ENCODE data around the gene NDUFS5.
"Not testable (repeated sequence)": the region's sequence is repeated elsewhere in the genome, so short reads cannot be mapped to it uniquely, and the experiment has no call there.

The NDUFS5 gene

DNA sequence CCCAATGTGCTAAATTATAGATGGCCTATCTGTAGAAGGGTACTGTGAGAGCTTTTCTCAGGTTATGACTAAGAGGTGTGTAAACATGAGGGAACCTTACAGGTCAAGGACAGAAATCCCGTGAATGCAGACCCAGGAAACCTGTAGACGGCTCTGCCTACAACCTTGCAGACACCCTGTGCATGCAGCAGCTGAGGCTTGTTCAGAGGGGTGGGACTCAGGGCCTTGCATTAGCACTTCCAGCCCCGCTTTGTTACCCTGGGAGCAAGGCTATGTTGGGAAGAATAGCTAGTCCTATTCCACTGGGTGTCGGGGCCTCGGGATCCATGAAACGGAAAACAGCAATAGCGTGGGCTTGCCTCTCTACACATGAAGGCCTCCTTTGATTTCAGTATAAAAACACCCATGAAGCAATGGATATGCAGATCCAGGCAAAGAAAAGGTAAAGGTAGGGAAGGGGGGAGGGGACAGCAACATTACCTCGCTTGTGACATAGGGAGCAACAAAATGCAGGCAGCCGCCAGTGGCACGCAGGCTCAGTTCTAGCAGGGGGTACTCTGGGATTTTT is 9.5 kb upstream of the NDUFS5 start:
- DNase-seq (ENCODE audit: low spot score) = no peak

DNA sequence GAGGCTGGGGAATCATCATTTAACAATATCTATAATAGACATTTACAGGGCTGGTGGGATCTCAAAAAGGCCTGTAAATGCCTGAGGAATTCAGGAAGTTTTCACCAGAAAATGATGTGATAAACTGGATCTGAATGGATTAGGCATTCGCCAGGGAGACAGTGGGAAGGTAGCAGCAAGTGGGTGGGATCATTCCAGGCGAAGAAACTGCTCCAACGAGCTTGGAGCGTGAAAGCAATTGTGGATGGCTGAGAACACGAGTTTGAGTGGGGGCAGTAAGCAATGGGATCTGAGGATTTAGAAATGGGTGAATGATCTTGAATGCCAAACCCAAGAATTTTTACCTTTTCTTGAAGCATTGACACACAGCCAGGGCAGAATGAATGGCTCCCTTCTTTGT is 8.9 kb upstream of the NDUFS5 start:
- no peak for DNase-seq (ENCODE audit: low spot score)

DNA sequence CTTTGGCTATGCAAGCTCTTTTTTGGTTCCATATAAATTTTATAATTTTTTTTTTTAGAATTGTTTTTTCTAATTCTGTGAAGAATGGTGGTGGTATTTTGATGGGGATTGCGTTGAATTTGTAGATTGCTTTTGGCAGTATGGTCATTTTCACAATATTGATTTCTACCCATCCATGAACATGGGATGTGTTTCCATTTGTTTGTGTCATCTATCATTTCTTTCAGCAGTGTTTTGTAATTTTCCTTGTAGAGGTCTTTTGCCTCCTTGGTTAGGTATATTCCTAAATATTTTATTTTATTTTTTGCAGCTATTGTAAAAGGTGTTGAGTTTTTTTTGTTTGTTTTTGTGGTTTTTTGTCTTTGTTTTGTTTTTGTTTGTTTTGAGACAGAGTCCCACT is 5.7 kb upstream of the NDUFS5 start:
- DNase-seq (ENCODE audit: low spot score) = not testable (repeated sequence)

DNA sequence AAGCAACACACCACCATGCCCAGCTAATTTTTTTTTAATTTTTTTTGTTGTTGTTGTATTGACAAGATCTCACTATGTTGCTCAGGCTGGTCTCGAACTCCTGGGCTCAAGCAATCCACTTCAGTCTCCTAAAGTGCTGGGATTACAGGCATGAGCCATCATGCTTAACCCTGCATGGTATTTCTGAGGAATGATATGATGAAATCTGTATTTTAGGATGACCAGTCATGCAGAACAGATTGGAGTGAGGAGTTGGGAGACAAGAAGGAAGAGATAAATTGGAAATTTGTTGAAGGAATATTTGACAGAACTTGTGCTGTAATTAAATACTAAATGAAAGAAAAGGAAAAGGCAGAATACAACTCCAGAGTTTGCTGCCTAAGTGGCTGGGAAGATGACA is 4.7 kb upstream of the NDUFS5 start:
- no peak for DNase-seq (ENCODE audit: low spot score)

DNA sequence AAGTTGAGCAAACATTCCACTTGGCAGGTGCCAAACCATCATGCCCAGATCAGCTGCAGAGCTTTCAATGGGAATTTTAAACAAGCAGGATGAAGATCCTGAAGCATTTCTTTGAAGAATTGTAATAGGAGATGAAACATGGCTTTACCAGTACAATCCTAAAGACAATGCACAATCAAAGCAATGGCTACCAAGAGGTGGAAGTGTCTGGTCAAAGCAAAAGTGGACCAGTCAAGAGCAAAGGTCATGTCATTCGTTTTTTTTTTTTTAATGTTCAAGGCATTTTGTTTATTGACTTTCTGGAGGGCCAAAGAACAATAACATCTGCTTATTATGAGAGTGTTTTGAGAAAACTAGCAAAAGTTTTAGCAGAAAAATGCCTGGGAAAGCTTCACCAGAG is 3.0 kb upstream of the NDUFS5 start:
- DNase-seq (ENCODE audit: low spot score) = no peak

DNA sequence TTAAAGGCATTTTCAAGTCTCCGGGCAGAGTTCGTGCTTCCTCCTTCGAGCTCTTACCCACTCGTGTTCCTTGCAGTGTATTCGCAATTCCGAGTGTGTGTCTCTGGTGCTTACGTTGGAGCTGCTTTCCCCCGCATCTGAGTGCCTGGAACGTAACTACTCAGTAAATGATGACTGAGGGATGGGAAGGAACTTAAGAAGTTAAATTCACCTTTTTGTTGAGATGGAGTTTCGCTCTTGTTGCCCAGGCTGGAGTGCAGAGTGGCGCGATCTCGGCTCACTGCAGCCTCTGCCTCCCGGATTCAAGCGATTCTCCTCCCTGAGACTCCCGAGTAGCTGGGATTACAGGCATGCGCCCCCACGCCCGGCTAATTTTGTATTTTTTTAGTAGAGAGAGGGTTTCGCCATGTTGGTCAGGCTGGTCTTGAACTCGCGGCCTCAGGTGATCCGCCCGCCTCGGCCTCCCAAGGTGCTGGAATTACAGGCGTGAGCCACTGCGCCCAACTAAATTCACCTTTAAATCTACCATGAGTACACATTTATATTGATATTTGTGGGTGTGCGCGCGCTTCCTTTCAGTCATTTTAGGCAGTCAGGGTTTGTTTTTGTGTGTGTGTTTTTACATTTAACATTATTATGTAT is 837 bp downstream of the NDUFS5 start:
- no peak for DNase-seq (ENCODE audit: low spot score)

DNA sequence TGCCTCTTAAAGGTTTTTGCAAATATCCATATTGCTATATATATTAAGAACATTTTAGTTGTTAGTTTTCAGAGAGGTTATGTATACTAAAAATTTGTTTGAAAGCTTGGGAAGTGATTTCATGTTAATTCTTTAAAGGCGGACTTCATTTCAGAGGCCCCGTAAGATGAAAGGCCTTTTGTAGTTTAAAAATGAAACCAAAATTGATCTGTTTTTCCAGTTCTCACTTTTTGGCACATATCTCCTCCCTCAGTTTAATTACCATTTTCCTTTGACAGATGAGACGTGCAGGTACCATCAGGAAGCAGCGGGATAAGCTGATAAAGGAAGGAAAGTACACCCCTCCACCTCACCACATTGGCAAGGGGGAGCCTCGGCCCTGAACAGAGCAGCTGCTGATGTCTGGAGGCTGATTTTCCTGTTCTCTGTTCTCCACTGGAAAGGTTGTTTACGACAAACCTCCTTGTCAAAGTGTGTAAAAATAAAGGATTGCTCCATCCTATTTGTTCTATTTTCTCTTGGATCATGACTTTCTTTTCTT is 8.0 kb downstream of the NDUFS5 start:
- no peak for DNase-seq (ENCODE audit: low spot score)

DNA sequence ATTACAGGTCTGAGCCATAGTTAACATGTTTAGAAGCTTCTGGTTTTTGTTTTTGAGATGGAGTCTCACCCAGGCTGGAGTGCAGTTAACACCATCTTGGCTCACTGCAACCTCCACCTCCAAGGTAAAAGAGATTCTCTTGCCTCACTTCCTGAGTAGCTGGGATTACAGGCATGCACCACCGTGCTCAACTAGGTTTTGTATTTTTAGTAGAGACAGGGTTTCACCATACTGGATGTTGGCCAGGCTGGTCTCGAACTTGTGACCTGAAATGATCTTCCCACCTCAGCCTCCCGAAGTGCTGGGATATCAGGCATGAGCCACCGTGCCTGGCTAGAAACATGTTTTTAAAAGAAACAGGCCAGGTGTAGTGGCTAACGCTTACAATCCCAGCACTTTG is 10.5 kb downstream of the NDUFS5 start:
- DNase-seq (ENCODE audit: low spot score) = no peak

DNA sequence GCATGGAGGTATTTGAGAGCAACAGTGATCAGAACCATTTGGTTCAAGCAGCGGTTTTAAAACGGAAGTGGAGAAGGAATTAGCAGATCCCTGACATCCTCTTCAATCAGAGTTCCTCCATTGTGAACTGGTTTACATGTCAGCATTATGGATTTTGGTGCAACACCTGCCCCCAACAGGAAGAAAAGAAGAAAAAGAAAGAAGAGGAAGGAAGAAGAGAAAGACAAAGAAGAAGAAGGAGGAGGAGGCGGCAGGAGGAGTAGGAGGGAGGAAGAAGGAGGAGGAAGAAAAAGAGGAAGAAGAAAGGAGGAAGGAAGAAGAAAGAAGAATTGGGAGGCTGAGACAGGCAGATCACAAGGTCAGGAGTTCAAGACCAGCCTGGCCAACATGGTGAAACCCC is 17.4 kb downstream of the NDUFS5 start:
- DNase-seq (ENCODE audit: low spot score) = no peak

DNA sequence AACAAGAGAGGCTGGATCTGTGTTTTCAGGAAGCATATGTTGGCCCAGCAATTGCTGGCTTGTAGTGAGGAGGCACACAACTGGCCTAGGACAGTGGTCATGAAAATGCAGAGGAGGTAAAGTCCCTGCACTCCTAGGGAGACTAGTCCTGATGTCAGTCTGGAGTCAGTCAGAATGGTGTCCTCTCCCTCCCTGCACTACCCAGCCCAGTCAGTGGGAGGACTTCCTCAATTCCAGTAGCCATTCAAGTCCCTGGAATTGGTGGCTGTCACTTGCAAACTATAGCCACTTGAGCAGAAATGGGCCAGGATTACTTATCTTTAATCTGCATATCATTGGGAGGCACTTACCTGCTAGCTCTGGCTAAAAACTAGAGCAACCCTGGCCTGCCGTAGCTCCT is 18.6 kb downstream of the NDUFS5 start:
- no peak for DNase-seq (ENCODE audit: low spot score)

DNA sequence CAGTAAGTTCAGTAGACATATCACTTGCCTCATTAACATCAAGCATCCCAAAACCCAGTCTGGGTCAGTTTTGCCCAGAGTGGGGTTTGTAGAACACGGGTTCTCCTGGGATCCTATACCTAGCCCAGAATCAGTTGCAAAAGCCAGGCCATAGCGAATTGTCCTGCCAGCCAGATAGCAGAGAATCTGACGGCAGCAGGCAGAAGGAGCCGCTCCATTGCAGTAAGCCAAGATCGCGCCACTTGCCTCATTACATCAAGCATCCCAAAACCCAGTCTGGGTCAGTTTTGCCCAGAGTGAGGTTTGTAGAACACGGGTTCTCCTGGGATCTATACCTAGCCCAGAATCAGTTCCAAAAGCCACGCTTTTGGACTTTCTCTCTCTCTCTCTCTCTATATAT is 19.1 kb downstream of the NDUFS5 start:
- DNase-seq (ENCODE audit: low spot score) = no peak

DNA sequence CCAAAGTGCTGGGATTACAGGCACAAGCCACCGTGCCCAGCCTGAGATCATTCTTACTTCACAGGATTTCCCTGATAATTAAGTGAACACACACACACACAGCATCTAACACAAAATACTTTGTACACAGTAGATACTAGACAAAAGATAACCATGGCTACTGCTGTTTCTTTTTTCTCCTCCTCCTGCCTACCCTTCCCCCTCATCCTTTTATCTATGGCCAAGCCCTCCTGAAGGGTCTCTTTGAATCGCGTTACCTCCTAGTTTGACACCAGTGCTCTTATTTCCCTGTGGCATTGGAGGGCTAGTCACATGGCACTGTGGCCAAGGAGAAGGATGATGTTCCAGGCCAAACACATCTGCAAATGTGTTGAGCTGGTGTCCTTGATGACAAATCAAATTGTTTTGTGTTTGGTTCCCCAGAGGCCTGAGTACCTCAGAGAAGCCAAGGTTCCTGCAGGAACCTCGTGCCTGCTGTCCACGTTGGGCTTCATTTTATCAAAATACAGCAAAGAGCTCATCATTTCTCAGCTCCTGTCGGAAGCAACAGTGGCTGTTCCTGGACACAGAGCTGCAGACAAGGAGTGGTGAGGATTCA is 20.6 kb downstream of the NDUFS5 start:
- no peak for DNase-seq (ENCODE audit: low spot score)

DNA sequence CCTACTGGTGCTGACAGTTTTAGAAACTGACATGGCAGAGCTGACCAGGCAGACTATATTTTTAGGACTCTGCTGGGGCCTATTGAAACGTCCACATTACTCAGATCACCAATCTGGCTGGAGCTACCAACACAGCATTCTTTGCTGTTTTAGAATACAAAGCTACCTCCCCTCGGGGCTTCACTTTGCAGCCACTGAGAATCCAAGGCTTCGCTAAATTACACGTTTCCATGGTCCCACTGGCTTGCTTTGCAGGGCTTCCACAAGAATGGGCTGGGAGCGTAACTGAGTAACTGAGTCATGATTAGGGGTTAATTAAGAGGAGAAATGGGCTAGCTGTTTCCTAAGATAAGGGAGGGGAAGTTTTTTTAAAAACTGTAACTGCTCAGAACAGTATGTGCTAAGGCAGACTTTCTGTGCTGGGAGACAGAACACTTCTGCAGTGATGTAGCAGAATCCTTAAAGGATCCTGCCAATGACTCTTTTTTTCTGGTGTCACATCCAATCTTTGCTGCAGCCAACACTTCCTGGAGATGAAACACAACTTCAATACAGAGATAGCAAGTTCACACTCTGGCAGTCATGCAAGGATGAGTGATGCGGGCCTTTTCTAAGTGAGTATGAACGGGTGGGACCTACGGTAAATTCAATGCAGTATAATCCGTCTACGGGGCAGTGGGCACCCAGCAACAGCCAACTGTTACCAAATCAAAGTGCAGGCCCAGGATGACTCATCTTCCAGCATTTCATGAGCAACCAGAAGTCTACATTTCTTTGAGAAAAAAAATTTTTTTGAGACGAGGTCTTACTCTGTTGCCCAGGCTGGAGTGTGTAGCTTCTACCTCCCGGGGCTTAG is 21.5 kb downstream of the NDUFS5 start:
- DNase-seq (ENCODE audit: low spot score) = peak; percentile 63

DNA sequence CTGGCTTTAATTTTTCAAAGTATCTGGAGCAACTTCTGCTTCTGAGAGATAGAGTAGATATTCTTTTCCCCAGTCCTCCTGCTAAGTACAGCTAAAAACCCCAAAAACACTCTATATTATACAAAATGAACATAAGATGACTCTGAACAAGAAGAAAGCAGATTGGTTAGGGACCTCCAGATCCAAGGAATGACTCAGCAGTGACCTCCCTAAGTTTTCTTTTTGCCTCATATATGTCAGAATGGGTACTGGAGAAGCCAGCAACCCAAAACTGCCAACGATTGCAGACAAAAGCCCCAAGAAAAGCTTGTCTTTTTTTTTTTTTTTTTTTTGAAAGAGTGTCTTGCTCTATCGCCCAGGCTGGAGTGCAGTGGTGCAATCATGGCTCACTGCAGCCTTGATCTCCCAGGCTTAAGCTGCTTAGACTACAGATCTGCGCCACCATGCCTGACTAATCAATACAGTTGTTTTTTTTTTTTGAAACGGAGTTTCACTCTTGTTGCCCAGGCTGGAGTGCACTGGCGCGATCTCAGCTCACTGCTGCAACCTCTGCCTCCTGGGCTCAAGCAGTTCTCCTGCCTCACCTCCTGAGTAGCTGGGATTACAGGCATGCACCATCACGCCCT is 22.7 kb downstream of the NDUFS5 start:
- DNase-seq (ENCODE audit: low spot score) = no peak

DNA sequence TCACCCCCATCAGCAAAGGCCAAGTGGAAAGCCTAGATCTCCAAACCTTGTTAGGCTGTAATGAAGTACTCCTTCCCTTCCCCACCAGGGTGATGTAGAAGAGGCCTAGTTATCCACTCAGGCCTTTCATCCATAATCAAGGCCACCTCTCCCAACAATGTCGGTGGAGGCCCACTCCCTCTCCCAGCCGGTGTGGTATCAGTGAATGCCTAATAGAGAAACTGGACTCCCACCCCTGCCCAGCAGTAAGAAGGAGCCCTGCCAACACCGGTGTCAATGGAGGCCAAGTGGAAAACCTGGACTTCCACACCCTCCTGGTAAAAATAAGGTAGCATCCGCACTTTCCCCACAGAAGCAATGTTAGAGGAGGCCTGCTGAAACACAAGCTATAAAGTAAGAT is 23.9 kb downstream of the NDUFS5 start:
- no peak for DNase-seq (ENCODE audit: low spot score)

DNA sequence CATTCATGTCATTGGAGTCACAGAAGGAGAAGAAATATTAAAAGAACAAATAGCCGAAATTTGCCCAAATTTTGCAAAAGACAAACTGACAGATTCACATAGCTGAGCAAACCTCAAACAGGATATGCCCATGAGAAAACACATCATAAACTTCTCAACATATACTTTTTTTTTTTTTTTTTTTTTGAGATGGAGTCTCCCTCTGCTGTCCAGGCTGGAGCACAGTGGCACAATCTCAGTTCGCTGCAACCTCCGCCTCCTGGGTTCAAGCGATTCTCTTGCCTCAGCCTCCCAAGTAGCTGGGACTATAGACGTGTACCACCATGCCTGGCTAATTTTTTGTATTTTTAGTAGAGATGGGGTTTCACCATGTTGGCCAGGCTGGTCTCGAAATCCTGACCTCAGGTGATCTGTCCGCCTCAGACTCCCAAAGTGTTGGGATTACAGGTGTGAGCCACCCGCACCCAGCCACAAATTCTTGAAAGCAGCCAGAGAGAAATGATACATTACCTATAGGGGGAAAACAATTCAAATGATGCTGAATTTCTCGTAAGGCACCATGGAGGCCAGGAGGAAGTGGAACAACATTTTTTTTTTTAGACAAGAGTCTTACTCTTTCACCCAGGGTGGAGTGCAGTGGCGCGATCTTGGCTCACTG is 25.2 kb downstream of the NDUFS5 start:
- DNase-seq (ENCODE audit: low spot score) = not testable (repeated sequence)

DNA sequence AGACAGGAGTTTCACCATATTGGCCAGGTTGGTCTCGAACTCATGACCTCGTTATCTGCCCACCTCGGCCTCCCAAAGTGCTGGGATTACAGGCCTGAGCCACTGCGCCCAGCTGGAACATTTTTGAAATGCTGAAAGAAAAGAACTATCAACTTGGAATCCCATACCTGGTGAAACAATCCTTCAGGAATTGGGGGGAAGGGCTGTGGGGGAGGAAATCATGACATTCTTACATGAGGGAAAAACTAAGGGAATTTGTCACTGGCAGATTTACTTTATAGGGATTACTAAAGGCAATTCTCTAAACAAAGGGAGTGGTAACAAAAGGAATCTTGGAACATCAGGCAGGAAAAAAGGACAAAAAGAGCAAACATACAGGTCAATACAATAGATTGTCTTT is 25.8 kb downstream of the NDUFS5 start:
- no peak for DNase-seq (ENCODE audit: low spot score)

DNA sequence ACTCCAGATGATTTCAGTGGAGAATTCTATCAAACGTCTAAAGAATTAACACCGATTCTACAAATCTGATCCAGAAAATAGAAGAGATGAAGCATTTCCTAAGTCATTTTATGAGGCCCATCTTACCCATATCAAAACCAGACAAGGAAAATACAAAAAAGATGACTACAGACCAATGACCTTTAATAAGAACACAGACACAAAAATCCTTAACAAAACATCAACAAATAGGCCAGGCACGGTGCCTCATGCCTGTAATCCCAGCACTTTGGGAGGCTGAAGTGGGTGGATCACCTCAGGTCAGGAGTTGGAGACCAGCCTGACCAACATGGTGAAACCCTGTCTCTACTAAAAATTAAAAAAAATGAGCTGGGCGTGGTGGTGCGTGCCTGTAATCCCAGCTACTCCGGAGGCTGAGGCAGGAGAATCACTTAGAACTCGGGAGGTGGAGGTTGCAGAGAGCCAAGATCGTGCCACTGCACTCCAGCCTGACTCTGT is 29.1 kb downstream of the NDUFS5 start:
- not testable (repeated sequence) for DNase-seq (ENCODE audit: low spot score)

DNA sequence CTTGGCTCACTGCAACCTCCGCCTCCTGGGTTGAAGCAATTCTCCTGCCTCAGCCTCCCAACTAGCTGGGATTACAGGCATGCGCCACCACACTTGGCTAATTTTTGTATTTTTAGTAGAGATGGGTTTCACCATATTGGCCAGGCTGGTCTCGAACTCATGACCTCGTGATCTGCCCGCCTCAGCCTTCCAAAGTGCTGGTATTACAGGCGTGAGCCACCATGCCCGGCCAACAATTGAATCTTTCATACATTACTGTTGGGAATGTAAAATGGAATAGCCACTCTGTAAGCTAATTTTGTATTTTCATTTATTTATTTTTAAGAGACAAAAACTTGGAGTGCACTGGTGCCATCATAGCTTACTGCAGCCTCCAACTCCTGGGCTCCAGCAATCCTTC is 35.4 kb downstream of the NDUFS5 start:
- DNase-seq (ENCODE audit: low spot score) = not testable (repeated sequence)

DNA sequence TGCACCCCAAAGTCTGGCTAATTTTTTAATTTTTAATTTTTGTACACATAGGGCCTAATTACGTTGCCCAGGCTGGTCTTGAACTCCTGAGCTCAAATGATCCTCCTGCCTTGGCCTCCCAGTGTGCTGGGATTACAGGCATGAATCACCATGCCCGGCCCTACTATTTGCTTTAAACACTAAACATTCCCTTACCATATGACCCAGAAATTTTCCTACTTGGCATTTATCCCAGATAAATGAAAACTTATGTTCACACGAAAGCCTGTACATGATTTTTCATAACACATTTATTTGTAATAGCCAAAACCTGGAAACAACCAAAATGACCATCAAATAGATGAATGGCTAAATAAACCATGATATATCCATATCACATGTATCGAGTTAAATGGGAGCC is 35.8 kb downstream of the NDUFS5 start:
- no peak for DNase-seq (ENCODE audit: low spot score)

DNA sequence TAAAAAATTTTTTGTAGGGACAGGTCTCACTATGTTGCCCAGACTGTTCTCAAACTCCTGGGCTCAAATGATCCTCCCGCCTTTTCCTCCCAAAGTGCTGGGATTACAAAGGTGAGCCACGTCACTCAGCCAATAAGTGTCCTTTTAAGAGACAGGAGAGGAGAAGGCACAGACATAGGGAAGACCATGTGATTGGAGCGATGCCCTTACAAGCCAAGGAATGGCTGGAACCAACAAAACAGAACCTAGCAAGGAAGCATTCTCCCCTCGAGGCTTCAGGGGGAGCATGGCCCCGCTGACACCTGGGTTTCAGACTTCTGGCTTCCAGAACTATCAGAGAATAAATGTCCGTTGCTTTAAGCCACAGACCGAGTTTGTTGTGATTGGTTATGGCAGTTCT is 37.0 kb downstream of the NDUFS5 start:
- no peak for DNase-seq (ENCODE audit: low spot score)

DNA sequence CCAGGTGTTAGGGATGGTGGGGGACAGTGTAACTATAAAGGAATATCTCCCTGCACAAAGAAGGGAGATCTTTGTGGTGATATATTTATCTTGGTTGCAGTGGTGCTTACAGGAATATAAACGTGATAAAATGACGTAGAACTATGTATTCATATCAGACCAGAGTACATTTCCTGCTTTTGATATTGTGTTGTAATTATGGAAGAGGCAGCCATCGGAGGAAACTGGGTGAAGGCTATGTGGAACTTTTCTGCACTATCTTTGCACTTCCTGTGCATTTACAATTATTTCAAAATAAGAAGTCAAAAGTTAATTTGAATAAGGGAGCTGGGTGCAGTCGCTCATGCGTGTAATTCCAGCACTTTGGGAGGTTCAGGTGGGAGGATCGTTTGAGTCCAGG is 37.6 kb downstream of the NDUFS5 start:
- no peak for DNase-seq (ENCODE audit: low spot score)
